ENCODE results near the gene LRRC1.

- no peak for TF ChIP-seq CTCF (IDR thresholded peaks at IDR 0.05)
- no peak for TF ChIP-seq EZH2 (IDR thresholded peaks at IDR 0.05; ENCODE audit: borderline replicate concordance, insufficient read depth, low read depth, low read length, poor library complexity, severe bottlenecking)
Measured at GRCh38 chr6:53854843-53855567, 60.2 kb downstream of the LRRC1 start.
